A549 (cell line): ENCODE data around the gene TMEM44. TPM values are rescaled to one million over a fixed set of nuclear protein-coding genes. Genes with fewer than 3 reads are reported as not detected.

ENCODE experiments used
- ATAC-seq, 2 experiments: fragments of 200-7000 bp in 1 of 2; fragments of >200 bp in 1 of 2; cut with Nextera tagmentation in 1 of 2; cut with Tn5 transposase in 1 of 2; 3 replicates each; pipeline versions ENCODE4 v1.8.0 to v1.9.1; 2018 to 2020; ENCODE audit warnings: mild to moderate bottlenecking in 1 of 2, moderate library complexity in 1 of 2
- CTCF ChIA-PET: fragments of 300-600 bp; sonication (Branson Sonifier 250); formaldehyde crosslinking; extraction: SDS; loops from one replicate; lab custom pipeline; 2021; ENCODE audit warnings: antibody characterized with exemption, inconsistent platforms; lab: Yijun Ruan, JAX
- POLR2A ChIA-PET: fragments of 350-600 bp; formaldehyde crosslinking; extraction: SDS; loops from one replicate; lab custom pipeline; 2021; ENCODE audit warnings: antibody characterized with exemption, inconsistent platforms; lab: Yijun Ruan, JAX
- DNase-seq, 2 experiments: peaks; one replicate each; pipeline versions ENCODE4 v3.0.0 to v3.0.0-alpha.2; 2011 to 2016; ENCODE audit warnings: low read depth in 1 of 2, low spot score in 1 of 2
- FAIRE-seq: peaks from 2 replicates; lab custom pipeline; 2011; peaks lifted over from hg19 to GRCh38; lab: Jason Lieb, UNC
- H3K27ac ChIP-seq, 2 experiments: fragments of >200 bp; sonication (Bioruptor Twin); formaldehyde crosslinking; 3 replicates each; pipeline ENCODE4 v1.5.1; 2016 to 2017
- H3K4me1 ChIP-seq: fragments of >200 bp; sonication (Bioruptor Twin); formaldehyde crosslinking; 3 replicates; pipeline ENCODE4 v1.6.1; 2016
- H3K4me2 ChIP-seq: fragments of >200 bp; sonication (Bioruptor Twin); formaldehyde crosslinking; 3 replicates; pipeline ENCODE4 v1.6.1; 2016
- H3K4me3 ChIP-seq: fragments of >200 bp; sonication (Bioruptor Twin); formaldehyde crosslinking; 3 replicates; pipeline ENCODE4 v1.5.1; 2016
- H3K9me3 ChIP-seq: fragments of >200 bp; sonication (Bioruptor Twin); formaldehyde crosslinking; 3 replicates; pipeline ENCODE4 v1.6.1; 2016
- ATOH8 ChIP-seq: fragments of 250-450 bp; sonication (Bioruptor Pico); IDR thresholded peaks from 2 replicates; pipeline ENCODE4 v1.5.0; 2020; ENCODE audit warnings: low read depth, mild to moderate bottlenecking, moderate library complexity
- BHLHE40 ChIP-seq: IDR thresholded peaks from 2 replicates; pipeline ENCODE4 v1.6.1; 2012; ENCODE audit warnings: low read depth, low read length, inconsistent platforms
- CBX2 ChIP-seq: fragments of 200-600 bp; sonication (generic); IDR thresholded peaks from 2 replicates; pipeline ENCODE4 v1.6.1; 2016; ENCODE audit warnings: low read depth, mild to moderate bottlenecking, borderline replicate concordance
- CEBPB ChIP-seq, 2 experiments: fragments of >200 bp in 1 of 2; sonication (Bioruptor Twin) in 1 of 2; formaldehyde crosslinking in 1 of 2; IDR thresholded peaks; 2 replicates each; pipeline ENCODE4 v1.6.1; 2012 to 2016
- CHD2 ChIP-seq: fragments of 150-350 bp; IDR thresholded peaks from 2 replicates; pipeline ENCODE4 v1.6.1; 2014; ENCODE audit warnings: low read length; ENCODE audit not compliant: partially characterized antibody
- CTCF ChIP-seq: fragments of >200 bp; sonication (Bioruptor Twin); formaldehyde crosslinking; IDR thresholded peaks from 3 replicates; pipeline ENCODE4 v1.5.1; 2016
- EHF ChIP-seq: fragments of 250-450 bp; sonication (Bioruptor Pico); IDR thresholded peaks from 2 replicates; pipeline ENCODE4 v1.5.0; 2020; ENCODE audit warnings: mild to moderate bottlenecking
- FOSL2 ChIP-seq, 2 experiments: fragments of 450-650 bp in 1 of 2; fragments of >200 bp in 1 of 2; sonication (Bioruptor Twin) in 1 of 2; formaldehyde crosslinking; IDR thresholded peaks; 2 replicates each; pipeline versions ENCODE4 v1.5.0 to v1.6.1; 2016 to 2020; ENCODE audit warnings: mild to moderate bottlenecking in 1 of 2, moderate library complexity in 1 of 2
- FOXS1 ChIP-seq: fragments of 250-450 bp; sonication (Bioruptor Pico); IDR thresholded peaks from 2 replicates; pipeline ENCODE4 v1.5.0; 2020; ENCODE audit warnings: mild to moderate bottlenecking, moderate library complexity
- HOXA7 ChIP-seq: fragments of 250-450 bp; sonication (Bioruptor Pico); IDR thresholded peaks from 2 replicates; pipeline ENCODE4 v1.5.0; 2020; ENCODE audit warnings: mild to moderate bottlenecking, moderate library complexity
- JUNB ChIP-seq: fragments of >200 bp; sonication (Bioruptor Twin); formaldehyde crosslinking; IDR thresholded peaks from 2 replicates; pipeline ENCODE4 v1.6.1; 2016
- KDM1A ChIP-seq: fragments of 200-600 bp; sonication (generic); IDR thresholded peaks from 2 replicates; pipeline ENCODE4 v1.6.1; 2016; ENCODE audit warnings: low read depth, mild to moderate bottlenecking
- KDM5A ChIP-seq: fragments of 200-600 bp; sonication (generic); IDR thresholded peaks from 2 replicates; pipeline ENCODE4 v1.6.1; 2016; ENCODE audit warnings: antibody characterized with exemption, mild to moderate bottlenecking
- MAX ChIP-seq: IDR thresholded peaks from 2 replicates; pipeline ENCODE4 v1.6.1; 2012
- MAZ ChIP-seq: fragments of 150-350 bp; IDR thresholded peaks from 2 replicates; pipeline ENCODE4 v1.6.1; 2014; ENCODE audit warnings: antibody characterized with exemption, low read depth, low read length, borderline replicate concordance
- NPAS2 ChIP-seq: fragments of 250-450 bp; sonication (Bioruptor Pico); IDR thresholded peaks from 2 replicates; pipeline ENCODE4 v1.8.0; 2022; ENCODE audit warnings: mild to moderate bottlenecking, moderate library complexity, borderline replicate concordance
- PHF8 ChIP-seq: fragments of 200-600 bp; sonication (generic); IDR thresholded peaks from 2 replicates; pipeline ENCODE4 v1.6.1; 2016; ENCODE audit warnings: low read depth, mild to moderate bottlenecking, antibody characterized with exemption, moderate library complexity, borderline replicate concordance
- RFX5 ChIP-seq: fragments of 450-650 bp; IDR thresholded peaks from 2 replicates; pipeline ENCODE4 v1.7.1; 2014; ENCODE audit warnings: antibody characterized with exemption, mild to moderate bottlenecking, moderate library complexity
- TP53 ChIP-seq: fragments of 250-450 bp; sonication (Bioruptor Pico); IDR thresholded peaks from 2 replicates; pipeline ENCODE4 v1.5.0; 2021; ENCODE audit warnings: mild to moderate bottlenecking, moderate library complexity
- USF2 ChIP-seq: fragments of 450-650 bp; IDR thresholded peaks from 2 replicates; pipeline ENCODE4 v1.6.1; 2014; ENCODE audit warnings: antibody characterized with exemption
- ZFP36 ChIP-seq: fragments of 450-650 bp; IDR thresholded peaks from 2 replicates; pipeline ENCODE4 v1.6.1; 2014; ENCODE audit warnings: borderline replicate concordance; ENCODE audit not compliant: partially characterized antibody
- WGBS: methylation state at CpG from one replicate; pipeline ENCODE4 v1.1.6; 2017; ENCODE audit errors: missing lambda C conversion rate; 5-methylcytosine and 5-hydroxymethylcytosine counted together
- polyA plus RNA-seq, 4 experiments: library from polyadenylated mRNA; depleted of rRNA in 3 of 4; stranded (reverse); fragments of >200 nt; fragmentation: RNase III in 1 of 4; extraction: RNeasy Plus Mini Kit Qiagen cat#74134 plus additional on column Dnase treatment in 1 of 4; gene quantifications; 2 replicates in 3 of 4; 3 replicates in 1 of 4; pipeline ENCODE4 v1.2.3, GENCODE V29; 2011 to 2017
- TF ChIP-seq, protein P1 (sequence below): fragments of 200-600 bp; sonication (generic); IDR thresholded peaks from 2 replicates; pipeline ENCODE4 v1.6.1; 2016; ENCODE audit warnings: antibody characterized with exemption, mild to moderate bottlenecking, moderate library complexity
- TF ChIP-seq, protein P2 (sequence below): fragments of 250-450 bp; sonication (Bioruptor Pico); IDR thresholded peaks from 2 replicates; pipeline ENCODE4 v1.5.0; 2021; ENCODE audit warnings: mild to moderate bottlenecking, moderate library complexity, borderline replicate concordance

Gene TMEM44
- polyA plus RNA-seq, 2 of the 4 experiments (the other 2 are of a cell fraction): 16.0 to 17.0 TPM

- POLR2A ChIA-PET: no interaction called here
- WGBS: 80% methylated on average over 7 of the region's 7 CpGs
- CTCF ChIA-PET: interaction anchor here (1.1 to 1.4 kb wide), 2 partner anchors 15 to 27 kb away, joined by 4 to 5 read pairs; no protein-coding TSS in a partner anchor
- no peak for TF ChIP-seq RFX5
- Histone ChIP-seq H3K4me1 (peaks cover 13% of the 10 kb centered on the region; the same call in 2 of the 3 replicates), H3K27ac (no peak overlapping the region), H3K9me3 (no peaks in the 10 kb centered on the region), H3K4me3 (no peak overlapping the region), H3K4me2 (no peak overlapping the region)
- ATAC-seq (no peak), DNase-seq (no peak), FAIRE-seq (no peak)
Observed at GRCh38 chr3:194667363-194667762, 34.1 kb upstream of the TMEM44 start.

DNA sequence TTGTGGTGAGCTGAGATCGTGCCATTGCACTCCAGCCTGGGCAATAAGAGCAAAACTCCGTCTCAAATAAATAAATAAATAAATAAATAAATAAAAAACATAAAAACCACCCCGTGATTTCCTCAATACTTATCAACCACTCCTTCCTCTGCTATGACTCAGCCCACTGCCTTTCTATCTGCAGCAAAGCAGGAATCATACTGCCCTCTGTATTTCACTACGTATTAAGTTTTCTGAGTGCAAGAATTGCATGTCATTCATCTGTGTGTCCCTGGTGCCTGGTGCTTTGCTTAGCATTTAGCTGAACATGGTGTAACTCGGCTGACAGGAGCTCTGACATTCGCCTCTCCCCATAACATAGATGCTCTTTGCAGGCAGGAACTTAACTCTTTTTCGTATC, 31.6 kb upstream of the TMEM44 start:
- Histone ChIP-seq H3K4me3 (no peak overlapping the region), H3K4me2 (no peak overlapping the region), H3K27ac (no peak overlapping the region), H3K9me3 (no peaks in the 10 kb centered on the region), H3K4me1 (no peaks in the 10 kb centered on the region)
- FAIRE-seq (no peak), ATAC-seq (peak in 1 of 2 experiments; percentile 62; a peak in 2 of 6 replicates), DNase-seq (no peak)
- 89% methylated on average over 7 of the region's 7 CpGs for WGBS
- ChIA-PET CTCF (no interaction called here), POLR2A (no interaction called here)
- TF ChIP-seq, protein P1, sequence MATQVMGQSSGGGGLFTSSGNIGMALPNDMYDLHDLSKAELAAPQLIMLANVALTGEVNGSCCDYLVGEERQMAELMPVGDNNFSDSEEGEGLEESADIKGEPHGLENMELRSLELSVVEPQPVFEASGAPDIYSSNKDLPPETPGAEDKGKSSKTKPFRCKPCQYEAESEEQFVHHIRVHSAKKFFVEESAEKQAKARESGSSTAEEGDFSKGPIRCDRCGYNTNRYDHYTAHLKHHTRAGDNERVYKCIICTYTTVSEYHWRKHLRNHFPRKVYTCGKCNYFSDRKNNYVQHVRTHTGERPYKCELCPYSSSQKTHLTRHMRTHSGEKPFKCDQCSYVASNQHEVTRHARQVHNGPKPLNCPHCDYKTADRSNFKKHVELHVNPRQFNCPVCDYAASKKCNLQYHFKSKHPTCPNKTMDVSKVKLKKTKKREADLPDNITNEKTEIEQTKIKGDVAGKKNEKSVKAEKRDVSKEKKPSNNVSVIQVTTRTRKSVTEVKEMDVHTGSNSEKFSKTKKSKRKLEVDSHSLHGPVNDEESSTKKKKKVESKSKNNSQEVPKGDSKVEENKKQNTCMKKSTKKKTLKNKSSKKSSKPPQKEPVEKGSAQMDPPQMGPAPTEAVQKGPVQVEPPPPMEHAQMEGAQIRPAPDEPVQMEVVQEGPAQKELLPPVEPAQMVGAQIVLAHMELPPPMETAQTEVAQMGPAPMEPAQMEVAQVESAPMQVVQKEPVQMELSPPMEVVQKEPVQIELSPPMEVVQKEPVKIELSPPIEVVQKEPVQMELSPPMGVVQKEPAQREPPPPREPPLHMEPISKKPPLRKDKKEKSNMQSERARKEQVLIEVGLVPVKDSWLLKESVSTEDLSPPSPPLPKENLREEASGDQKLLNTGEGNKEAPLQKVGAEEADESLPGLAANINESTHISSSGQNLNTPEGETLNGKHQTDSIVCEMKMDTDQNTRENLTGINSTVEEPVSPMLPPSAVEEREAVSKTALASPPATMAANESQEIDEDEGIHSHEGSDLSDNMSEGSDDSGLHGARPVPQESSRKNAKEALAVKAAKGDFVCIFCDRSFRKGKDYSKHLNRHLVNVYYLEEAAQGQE: no peak
- TF ChIP-seq ATOH8 (CRISPR knock-in tag) (no peak), FOXS1 (no peak), CBX2 (no peak), HOXA7 (CRISPR knock-in tag) (no peak), PHF8 (no peak), EHF (no peak), KDM5A (no peak), CHD2 (no peak)

DNA sequence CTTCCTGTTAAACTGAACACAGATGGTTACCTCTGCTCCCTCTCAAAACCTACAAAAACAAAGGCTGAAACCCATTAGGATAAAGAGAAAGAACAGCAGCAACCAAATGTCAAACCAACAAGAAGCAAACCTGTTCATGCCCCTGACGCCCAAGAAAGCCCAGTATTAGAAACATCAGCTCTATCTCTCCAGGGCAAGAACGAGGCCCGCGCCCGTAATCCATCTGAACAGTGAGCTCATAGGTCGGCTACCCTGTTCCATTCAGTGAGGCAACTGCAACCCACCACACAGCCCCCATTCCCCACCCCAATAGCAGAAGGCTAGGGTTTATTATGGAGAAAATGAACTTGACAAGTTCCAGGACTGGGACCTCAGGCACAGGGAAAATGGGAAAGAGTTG, 28.7 kb upstream of the TMEM44 start:
- POLR2A ChIA-PET: interaction anchor here (1.1 kb wide), 1 partner anchor 10 kb away, joined by 5 read pairs; the partner anchor contains the start of gene LSG1
- FAIRE-seq (no peak), ATAC-seq (no peak), DNase-seq (no peak)
- no peaks in the 10 kb centered on the region for H3K9me3 ChIP-seq
- no peaks in the 10 kb centered on the region for H3K4me1 ChIP-seq
- no peak overlapping the region for H3K4me2 ChIP-seq
- 71% methylated on average over 6 of the region's 6 CpGs for WGBS
- TF ChIP-seq NPAS2 (CRISPR knock-in tag) (no peak), USF2 (no peak), CTCF (no peak), FOSL2 (IDR thresholded peaks at IDR 0.05) (no peak), FOSL2 (CRISPR knock-in tag; IDR thresholded peaks at IDR 0.05) (no peak), KDM1A (no peak), CEBPB (IDR thresholded peaks at IDR 0.05) (no peak), BHLHE40 (no peak), JUNB (no peak), PHF8 (no peak), ZFP36 (no peak), MAX (no peak), MAZ (no peak), TP53 (CRISPR knock-in tag) (no peak)
- TF ChIP-seq, protein P2, sequence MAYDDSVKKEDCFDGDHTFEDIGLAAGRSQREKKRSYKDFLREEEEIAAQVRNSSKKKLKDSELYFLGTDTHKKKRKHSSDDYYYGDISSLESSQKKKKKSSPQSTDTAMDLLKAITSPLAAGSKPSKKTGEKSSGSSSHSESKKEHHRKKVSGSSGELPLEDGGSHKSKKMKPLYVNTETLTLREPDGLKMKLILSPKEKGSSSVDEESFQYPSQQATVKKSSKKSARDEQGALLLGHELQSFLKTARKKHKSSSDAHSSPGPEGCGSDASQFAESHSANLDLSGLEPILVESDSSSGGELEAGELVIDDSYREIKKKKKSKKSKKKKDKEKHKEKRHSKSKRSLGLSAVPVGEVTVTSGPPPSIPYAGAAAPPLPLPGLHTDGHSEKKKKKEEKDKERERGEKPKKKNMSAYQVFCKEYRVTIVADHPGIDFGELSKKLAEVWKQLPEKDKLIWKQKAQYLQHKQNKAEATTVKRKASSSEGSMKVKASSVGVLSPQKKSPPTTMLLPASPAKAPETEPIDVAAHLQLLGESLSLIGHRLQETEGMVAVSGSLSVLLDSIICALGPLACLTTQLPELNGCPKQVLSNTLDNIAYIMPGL (CRISPR knock-in tag): no peak
- TF ChIP-seq, all 56 proteins: peak for 0
- Histone ChIP-seq H3K27ac (no peak overlapping the region), H3K4me3 (no peak overlapping the region)
- CTCF ChIA-PET: interaction anchor here (0.9 to 3.7 kb wide), 3 partner anchors 9 to 445 kb away, joined by 3 to 20 read pairs (median 4); partner anchors contain the start of gene LSG1
